ENCODE results near the gene ABCG1. TPM values are rescaled to one million over a fixed set of nuclear protein-coding genes. Genes with fewer than 3 reads are reported as not detected.

The ABCG1 gene
- total RNA-seq, 1 experiment from 2014 or later, result not detected

DNA sequence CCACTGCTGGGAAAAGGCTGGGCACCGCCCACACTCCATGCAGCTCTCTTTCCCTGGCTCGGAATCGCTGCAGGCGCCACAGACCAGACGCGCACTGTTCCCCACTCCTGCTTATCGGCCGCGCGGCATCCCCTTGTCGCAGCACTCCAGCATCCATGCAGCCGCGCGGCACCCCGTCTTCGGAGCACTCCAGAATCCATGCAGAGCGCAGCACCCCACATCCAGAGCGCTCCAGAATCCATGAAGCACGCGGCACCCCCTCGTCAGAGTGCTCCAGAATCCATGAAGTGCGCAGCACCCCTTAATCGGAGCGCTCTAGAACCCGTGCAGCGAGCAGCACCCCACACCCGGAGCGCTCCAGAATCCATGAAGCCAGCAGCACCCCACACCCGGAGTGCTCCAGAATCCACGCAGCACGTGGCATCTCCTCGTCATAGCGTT lies 86.8 kb downstream of the ABCG1 start:
- H3K9me3 ChIP-seq, result no peaks in the 10 kb centered on the region
- no peaks in the 10 kb centered on the region for H3K27me3 ChIP-seq (replicated peaks; ENCODE audit: control insufficient read depth, insufficient read depth, low read length)
- Mint-ChIP-seq H3K9me3 (ENCODE audit: unreplicated experiment) (no peaks in the 10 kb centered on the region), H3K4me3 (ENCODE audit: unreplicated experiment) (no peak overlapping the region), H3K27ac (ENCODE audit: unreplicated experiment) (no peak overlapping the region), H3K27me3 (ENCODE audit: insufficient read depth, unreplicated experiment) (peaks cover 3% of the 10 kb centered on the region), H3K36me3 (ENCODE audit: insufficient read depth, unreplicated experiment) (no peaks in the 10 kb centered on the region), H3K4me1 (ENCODE audit: low read depth, unreplicated experiment) (no peaks in the 10 kb centered on the region)
- TF ChIP-seq, protein P1, sequence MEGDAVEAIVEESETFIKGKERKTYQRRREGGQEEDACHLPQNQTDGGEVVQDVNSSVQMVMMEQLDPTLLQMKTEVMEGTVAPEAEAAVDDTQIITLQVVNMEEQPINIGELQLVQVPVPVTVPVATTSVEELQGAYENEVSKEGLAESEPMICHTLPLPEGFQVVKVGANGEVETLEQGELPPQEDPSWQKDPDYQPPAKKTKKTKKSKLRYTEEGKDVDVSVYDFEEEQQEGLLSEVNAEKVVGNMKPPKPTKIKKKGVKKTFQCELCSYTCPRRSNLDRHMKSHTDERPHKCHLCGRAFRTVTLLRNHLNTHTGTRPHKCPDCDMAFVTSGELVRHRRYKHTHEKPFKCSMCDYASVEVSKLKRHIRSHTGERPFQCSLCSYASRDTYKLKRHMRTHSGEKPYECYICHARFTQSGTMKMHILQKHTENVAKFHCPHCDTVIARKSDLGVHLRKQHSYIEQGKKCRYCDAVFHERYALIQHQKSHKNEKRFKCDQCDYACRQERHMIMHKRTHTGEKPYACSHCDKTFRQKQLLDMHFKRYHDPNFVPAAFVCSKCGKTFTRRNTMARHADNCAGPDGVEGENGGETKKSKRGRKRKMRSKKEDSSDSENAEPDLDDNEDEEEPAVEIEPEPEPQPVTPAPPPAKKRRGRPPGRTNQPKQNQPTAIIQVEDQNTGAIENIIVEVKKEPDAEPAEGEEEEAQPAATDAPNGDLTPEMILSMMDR (IDR thresholded peaks at IDR 0.05; ENCODE audit: insufficient read depth in 1 of 2, low read depth in 1 of 2, low read length in 1 of 2, severe bottlenecking in 1 of 2, unreplicated experiment in 1 of 2), result no peak
- ChIA-PET POLR2A (no interaction called here), CTCF (no interaction called here)
- no TSS peak for BruUV-seq (replicated peaks)
- H3K36me3 ChIP-seq (ENCODE audit: control insufficient read depth, insufficient read depth, low read length), result no peaks in the 10 kb centered on the region; the same call in 1 of the 2 replicates
- intact Hi-C loops (cut with micrococcal nuclease; ENCODE audit: unreplicated experiment), result no loop called here
- no peak overlapping the region for H3K4me3 ChIP-seq (ENCODE audit: low read depth, low read length)
- H3K4me1 ChIP-seq, result no peaks in the 10 kb centered on the region
- DNase-seq, result peak in 1 of 2 experiments; percentile 9

DNA sequence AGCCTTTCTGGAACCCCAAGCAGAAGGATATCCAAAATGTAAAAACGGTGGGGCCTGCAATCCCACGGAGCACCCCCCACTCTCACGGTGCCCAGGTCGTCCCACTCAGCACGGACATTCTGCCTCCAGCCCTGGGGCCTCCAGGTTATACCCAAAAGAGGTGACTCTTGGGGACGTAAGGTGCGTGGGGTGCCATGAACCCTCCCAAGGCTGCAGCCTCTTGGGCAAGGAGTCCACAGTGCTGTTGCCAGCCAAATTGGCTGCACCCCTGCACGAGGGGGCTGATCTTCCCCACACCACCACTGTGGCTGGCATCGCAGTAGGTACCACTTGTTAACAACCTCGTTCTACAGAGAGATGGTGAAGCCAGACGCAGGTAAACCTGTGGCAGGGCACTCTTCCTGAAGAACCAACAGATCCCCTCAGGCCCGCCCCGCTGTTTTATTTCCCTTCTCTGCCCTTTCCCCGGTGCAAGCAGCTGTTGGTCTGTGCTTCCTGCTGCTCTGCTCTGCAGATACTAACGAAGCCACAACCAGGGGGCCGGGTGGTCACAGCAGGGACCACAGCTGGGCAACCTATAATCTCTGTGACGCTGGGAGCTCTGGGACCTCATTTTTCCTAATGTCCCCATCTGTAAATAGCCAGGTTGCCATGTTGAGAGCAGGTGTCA lies 87.6 kb downstream of the ABCG1 start:
- CTCF ChIA-PET, result no interaction called here
- H3K4me3 Mint-ChIP-seq (ENCODE audit: unreplicated experiment), result no peak overlapping the region
- Histone ChIP-seq H3K36me3 (ENCODE audit: control insufficient read depth, insufficient read depth, low read length) (no peaks in the 10 kb centered on the region; the same call in 1 of the 2 replicates), H3K4me3 (ENCODE audit: low read depth, low read length) (no peak overlapping the region), H3K9me3 (no peaks in the 10 kb centered on the region), H3K4me1 (no peaks in the 10 kb centered on the region), H3K27me3 (replicated peaks; ENCODE audit: control insufficient read depth, insufficient read depth, low read length) (no peaks in the 10 kb centered on the region)
- H3K36me3 Mint-ChIP-seq (ENCODE audit: insufficient read depth, unreplicated experiment), result no peaks in the 10 kb centered on the region
- intact Hi-C loops (cut with micrococcal nuclease; ENCODE audit: unreplicated experiment), result no loop called here
- H3K27ac Mint-ChIP-seq (ENCODE audit: unreplicated experiment), result no peak overlapping the region
- peak in 1 of 2 experiments; percentile 14 for DNase-seq
- POLR2A ChIA-PET, result no interaction called here
- peaks cover 3% of the 10 kb centered on the region for H3K27me3 Mint-ChIP-seq (ENCODE audit: insufficient read depth, unreplicated experiment)
- BruUV-seq (replicated peaks), result no TSS peak
- H3K4me1 Mint-ChIP-seq (ENCODE audit: low read depth, unreplicated experiment), result no peaks in the 10 kb centered on the region
- TF ChIP-seq, protein P1 (IDR thresholded peaks at IDR 0.05; ENCODE audit: insufficient read depth in 1 of 2, low read depth in 1 of 2, low read length in 1 of 2, severe bottlenecking in 1 of 2, unreplicated experiment in 1 of 2), result no peak
- H3K9me3 Mint-ChIP-seq (ENCODE audit: unreplicated experiment), result no peaks in the 10 kb centered on the region

GRCh38 chr21:42307106-42307505 lies 88.2 kb downstream of the ABCG1 start:
- no peaks in the 10 kb centered on the region for H3K9me3 ChIP-seq
- Mint-ChIP-seq H3K4me3 (ENCODE audit: unreplicated experiment) (no peak overlapping the region), H3K27me3 (ENCODE audit: insufficient read depth, unreplicated experiment) (peaks cover 3% of the 10 kb centered on the region), H3K27ac (ENCODE audit: unreplicated experiment) (no peak overlapping the region), H3K36me3 (ENCODE audit: insufficient read depth, unreplicated experiment) (no peaks in the 10 kb centered on the region), H3K9me3 (ENCODE audit: unreplicated experiment) (no peaks in the 10 kb centered on the region), H3K4me1 (ENCODE audit: low read depth, unreplicated experiment) (no peaks in the 10 kb centered on the region)
- TF ChIP-seq, protein P1 (IDR thresholded peaks at IDR 0.05; ENCODE audit: insufficient read depth in 1 of 2, low read depth in 1 of 2, low read length in 1 of 2, severe bottlenecking in 1 of 2, unreplicated experiment in 1 of 2), result no peak
- no peaks in the 10 kb centered on the region for H3K4me1 ChIP-seq
- ChIA-PET POLR2A (no interaction called here), CTCF (no interaction called here)
- no TSS peak for BruUV-seq (replicated peaks)
- no peak overlapping the region for H3K4me3 ChIP-seq (ENCODE audit: low read depth, low read length)
- no peak for DNase-seq
- H3K36me3 ChIP-seq (ENCODE audit: control insufficient read depth, insufficient read depth, low read length), result no peaks in the 10 kb centered on the region; the same call in 1 of the 2 replicates
- intact Hi-C loops (cut with micrococcal nuclease; ENCODE audit: unreplicated experiment), result no loop called here
- H3K27me3 ChIP-seq (replicated peaks; ENCODE audit: control insufficient read depth, insufficient read depth, low read length), result no peaks in the 10 kb centered on the region

All from Caco-2 (cell line).